GM21825 (cell line): Measurements from ENCODE around the gene TRIP6.
"Not testable (repeated sequence)": the region's sequence is repeated elsewhere in the genome, so short reads cannot be mapped to it uniquely, and the experiment has no call there.

ENCODE experiments used
- ATAC-seq: cut with Tn5 transposase; IDR thresholded peaks from one replicate; pipeline ENCODE4 v1.9.1; 2021; ENCODE audit warnings: mild to moderate bottlenecking, moderate library complexity; ENCODE audit not compliant: unreplicated experiment

The TRIP6 gene

GRCh38 chr7:100837099-100837836 lies 29.9 kb upstream of the TRIP6 start:
- ATAC-seq: peak; percentile 92

GRCh38 chr7:100839361-100839760 lies 27.8 kb upstream of the TRIP6 start:
- ATAC-seq: no peak

GRCh38 chr7:100840470-100841100 lies 26.6 kb upstream of the TRIP6 start:
- ATAC-seq: no peak

DNA sequence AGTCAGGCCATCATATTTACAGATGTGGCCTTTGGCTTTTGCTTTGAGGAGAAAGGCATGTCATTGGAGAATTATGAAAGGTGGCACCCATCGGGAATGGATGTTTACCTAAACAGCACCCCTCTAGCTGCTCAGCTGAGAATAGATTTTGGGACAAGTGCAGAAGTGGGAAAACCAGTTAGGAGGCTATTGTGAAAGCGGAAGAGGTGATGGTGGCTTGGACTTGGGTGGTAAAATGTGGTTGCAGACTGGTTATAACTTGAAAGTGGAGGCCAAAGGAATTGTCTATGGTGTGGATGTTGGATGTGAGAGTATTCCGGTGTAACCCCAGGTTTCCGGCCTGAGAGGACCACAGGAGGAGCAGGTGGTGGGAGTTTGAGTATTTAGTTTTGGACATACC lies 19.8 kb upstream of the TRIP6 start:
- ATAC-seq: no peak

DNA sequence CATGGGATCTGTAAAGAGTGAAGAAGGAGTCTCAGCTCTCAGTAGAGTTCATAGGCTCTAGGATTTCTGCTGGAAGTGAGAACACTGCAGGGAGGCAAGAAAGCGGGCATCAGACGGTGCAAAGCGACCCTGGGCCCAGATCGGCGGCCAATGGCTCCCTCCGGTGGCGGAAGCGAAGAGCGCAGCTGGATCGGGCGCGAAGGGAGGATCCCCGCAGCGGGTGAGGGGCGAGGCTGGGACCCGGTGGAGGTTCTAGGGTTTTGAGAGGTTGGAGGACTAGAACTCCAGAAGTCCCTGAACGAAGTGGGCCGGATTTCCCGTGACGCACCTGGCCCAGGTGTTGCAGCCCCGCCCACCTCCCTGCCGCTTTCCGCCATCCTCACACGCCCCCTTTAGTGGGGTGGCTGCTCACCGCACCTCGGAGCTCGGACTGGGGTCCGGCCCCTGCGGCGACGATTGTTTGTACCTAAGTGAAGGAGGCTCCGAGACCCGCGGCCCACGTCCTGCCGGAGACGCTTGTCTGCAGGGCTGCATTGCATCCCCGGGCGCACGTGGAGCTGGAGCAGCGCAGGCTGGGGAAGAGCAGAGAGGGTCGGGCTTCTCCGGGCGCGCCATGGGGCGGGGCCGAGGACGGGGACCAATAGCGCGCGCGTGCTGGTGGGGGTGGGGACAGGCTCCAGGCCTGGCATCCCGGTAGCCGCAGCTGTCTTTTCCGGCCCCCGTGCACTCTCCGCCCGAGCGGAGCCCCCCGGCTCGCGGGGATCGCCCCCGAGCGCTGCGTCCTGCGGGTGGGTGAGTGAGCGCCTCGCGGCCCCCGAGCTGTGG lies 14.9 kb upstream of the TRIP6 start, which contains the start of gene SLC12A9:
Gene SLC12A9, plus strand, starts transcription at position 666 of the 825 bp plus-strand sequence. CDS start 1,485 bp downstream, outside the sequence.
- ATAC-seq: peak; percentile 89

- ATAC-seq: no peak
These were observed 12.9 kb upstream of the TRIP6 start for GRCh38 chr7:100854146-100854895.

DNA sequence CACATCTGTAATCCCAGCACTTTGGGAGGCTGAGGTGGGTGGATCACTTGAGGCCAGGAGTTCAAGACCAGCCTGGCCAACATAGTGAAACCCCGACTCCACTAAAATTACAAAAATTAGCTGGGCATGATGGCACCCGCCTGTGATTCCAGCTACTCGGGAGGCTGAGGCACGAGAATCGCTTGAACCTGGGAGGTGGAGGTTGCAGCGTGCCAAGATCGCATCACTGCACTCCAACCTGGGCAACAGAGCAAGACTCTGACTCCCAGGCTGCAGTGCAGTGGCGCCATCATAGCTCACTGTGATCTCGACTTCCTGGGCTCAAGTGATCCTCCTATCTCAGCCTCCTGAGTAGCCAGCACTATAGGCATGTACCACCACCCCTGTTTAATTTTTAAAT lies 12.3 kb upstream of the TRIP6 start:
- ATAC-seq: not testable (repeated sequence)

GRCh38 chr7:100855515-100855914 lies 11.7 kb upstream of the TRIP6 start:
- no peak for ATAC-seq

DNA sequence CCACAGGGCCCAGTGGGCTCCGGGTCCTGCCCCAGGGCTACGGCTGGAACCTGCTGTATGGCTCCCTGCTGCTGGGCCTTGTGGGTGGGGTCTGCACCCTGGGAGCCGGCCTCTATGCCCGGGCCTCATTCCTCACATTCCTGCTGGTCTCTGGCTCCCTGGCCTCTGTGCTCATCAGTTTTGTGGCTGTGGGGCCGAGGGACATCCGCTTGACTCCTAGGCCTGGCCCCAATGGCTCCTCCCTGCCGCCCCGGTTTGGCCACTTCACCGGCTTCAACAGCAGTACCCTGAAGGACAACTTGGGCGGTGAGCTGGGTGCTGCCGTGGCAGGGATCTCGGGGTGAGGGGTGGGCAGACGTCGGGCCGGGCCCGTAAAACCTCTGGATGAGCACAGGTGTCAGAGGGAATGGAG lies 10.3 kb upstream of the TRIP6 start:
- no peak for ATAC-seq

GRCh38 chr7:100859856-100860255 lies 7.3 kb upstream of the TRIP6 start:
- ATAC-seq: no peak

- no peak for ATAC-seq
These were observed 6.2 kb upstream of the TRIP6 start for GRCh38 chr7:100860702-100861615.

DNA sequence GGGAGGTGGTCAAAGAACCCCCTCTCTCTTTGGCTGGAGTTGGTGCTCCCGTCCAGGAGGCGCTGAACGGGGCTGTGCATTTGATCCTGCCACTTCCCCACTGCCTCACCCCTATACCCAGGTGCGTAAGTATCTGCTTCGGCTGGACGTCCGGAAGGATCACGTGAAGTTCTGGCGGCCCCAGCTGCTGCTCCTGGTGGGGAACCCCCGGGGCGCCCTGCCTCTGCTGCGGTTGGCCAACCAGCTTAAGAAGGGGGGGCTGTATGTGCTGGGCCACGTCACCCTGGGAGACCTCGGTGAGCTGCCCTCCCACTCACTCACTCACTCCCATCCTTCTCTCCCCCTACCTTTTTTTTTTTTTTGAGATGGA lies 5.6 kb upstream of the TRIP6 start:
- ATAC-seq: no peak

DNA sequence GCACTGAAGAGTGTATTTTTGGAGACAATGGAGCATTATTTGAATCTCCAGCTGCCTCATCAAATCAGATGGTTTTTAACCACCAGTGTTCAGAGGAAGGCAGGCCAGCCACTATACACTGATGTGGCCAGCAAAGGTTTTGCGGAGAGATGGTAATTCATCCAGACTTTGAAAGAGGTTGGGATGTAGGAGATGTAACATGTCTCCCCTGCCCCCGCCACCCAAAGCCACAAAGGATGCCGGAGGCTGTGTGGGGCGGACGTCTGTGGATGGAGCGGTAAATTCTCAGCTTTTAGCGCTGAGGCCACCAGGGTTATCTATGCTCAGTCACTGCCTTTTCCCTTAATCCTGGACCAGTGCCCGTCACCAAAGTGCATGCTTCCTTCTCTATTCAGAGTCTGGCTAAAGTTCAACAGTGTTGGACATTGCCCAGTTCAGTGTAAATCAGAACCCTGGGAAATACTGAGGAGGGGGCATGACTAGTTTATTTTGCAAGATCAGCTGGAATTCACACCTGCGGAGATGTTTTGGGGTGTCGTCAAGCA lies 3.7 kb upstream of the TRIP6 start:
- ATAC-seq: no peak

GRCh38 chr7:100864263-100864845 lies 2.8 kb upstream of the TRIP6 start:
- ATAC-seq: no peak

- no peak for ATAC-seq
These were observed 1.7 kb upstream of the TRIP6 start for GRCh38 chr7:100865372-100865911.

DNA sequence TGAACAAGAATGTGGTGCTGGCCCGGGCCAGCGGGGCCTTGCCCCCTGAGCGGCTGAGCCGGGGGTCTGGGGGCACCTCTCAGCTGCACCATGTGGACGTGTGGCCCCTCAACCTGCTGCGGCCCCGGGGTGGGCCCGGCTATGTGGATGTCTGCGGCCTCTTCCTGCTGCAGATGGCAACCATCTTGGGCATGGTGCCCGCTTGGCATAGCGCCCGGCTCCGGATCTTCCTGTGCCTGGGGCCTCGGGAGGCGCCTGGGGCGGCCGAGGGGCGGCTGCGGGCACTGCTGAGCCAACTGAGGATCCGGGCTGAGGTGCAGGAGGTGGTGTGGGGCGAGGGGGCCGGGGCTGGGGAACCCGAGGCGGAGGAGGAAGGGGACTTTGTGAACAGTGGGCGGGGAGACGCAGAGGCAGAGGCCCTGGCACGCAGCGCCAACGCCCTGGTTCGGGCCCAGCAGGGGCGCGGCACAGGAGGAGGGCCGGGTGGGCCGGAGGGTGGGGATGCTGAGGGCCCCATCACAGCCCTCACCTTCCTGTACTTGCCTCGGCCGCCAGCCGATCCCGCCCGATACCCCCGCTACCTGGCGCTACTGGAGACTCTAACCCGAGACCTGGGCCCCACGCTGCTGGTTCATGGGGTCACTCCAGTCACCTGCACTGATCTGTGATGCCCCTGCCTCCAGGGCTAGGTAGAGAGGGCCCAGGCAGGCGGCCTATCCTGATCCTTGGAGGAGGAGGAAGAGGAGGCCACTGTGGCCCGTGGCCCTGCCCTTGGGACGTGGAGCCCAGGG lies 1.1 kb upstream of the TRIP6 start:
- no peak for ATAC-seq

GRCh38 chr7:100866729-100867039 lies 503 bp upstream of the TRIP6 start:
- no peak for ATAC-seq

DNA sequence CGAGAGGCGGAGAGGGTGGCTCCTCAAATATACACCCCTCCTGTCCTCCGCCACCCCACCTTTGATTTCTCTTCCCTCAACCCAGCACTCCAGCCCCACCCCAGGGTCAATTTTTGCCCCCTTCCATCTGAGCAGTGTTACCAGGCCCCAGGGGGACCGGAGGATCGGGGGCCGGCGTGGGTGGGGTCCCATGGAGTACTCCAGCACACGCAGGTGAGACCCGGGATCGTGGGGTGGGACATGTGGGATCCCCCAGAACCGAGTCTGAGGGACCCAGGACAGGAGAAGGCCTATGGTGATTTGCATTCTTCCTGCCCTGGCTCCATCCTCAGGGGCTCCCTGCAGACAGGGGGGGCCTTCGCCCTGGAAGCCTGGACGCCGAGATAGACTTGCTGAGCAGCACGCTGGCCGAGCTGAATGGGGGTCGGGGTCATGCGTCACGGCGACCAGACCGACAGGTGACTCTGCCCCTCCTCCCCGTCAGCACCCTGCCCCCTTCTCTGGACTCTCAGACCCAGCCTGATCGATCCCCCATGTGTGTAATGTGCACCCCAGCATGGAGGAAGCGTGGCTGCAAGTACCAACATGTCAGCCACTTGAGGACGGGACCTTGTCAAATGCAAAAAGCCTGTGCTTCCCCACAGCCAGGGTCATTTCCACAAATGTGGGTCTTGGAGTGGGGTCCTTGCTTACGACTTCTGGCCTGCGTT lies 744 bp downstream of the TRIP6 start:
- no peak for ATAC-seq
